ENCODE results near the gene SPDEF. TPM values are rescaled to one million over a fixed set of nuclear protein-coding genes. Genes with fewer than 3 reads are reported as not detected.

The SPDEF gene
- total RNA-seq, 2 donors from 2014 or later, result 0.80 TPM; not detected in 1

DNA sequence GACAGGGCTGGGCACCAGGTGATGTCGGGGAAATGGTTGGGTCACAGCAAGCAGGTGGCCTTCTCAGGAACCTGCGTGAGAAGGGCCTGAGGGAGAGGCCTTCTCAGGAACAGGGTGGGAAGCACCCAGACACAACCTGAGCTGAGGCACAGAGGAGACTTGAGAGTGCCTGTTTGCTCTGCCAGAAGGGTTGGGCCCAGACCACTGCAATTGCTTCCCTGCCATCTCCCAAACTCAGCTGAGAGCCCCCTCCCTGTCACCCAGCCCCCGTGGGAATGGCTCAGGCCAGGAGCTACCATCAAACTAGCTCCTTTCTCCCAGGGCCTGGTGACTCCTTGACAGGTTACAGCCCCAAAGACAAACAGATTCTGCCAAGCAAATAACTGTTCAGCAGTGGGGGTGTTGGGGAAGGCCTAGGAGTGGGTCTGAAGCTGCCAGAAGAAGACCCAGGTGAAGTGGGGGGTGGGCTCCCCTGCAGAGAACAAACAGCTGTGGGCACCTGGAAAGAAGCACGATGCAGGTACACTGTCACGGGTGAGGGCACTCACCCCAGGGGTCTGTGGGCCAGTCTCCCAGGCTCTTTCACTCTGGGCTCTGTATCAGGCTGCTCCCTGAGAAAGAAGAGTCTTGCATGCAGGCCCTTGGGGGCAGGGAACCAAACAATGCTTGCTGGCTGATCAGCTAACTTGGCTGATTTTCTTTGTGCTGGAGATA lies 30.4 kb upstream of the SPDEF start:
- DNase-seq (ENCODE audit: low spot score in 2 of 2) (no peak), ATAC-seq (no peak)
- no peaks in the 10 kb centered on the region for H3K36me3 Mint-ChIP-seq
- no peaks in the 10 kb centered on the region for H3K9me3 Mint-ChIP-seq
- peak overlapping the region in 1 of 2 donors; percentile 14 for H3K27ac Mint-ChIP-seq

DNA sequence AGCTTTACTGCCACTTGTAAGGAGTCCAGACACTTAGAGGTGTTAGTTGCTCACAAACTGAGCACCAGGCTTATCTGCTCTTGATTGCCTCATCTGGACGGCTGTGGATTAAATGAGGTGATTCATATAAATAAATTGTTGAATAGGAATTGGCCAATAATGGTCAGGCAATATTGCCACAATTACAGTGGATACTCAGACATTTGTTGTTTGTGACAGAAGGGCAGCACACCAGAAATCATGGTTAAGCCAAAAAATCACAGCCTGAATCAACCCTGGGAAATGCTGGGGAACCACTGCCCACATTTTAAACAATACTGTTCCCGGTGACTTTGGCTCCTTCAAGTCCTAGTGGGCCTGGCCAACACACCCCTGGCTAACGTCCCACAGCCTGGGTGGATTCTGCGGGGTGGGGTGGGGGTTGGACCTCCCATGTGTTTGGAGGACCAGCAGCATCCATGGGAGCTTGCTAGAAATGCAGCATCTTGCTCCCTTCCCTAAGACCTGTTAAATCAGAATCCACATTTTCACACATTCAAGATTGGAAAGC lies 29.5 kb upstream of the SPDEF start:
- Mint-ChIP-seq H3K9me3 (no peaks in the 10 kb centered on the region), H3K27ac (peak overlapping the region in 1 of 2 donors; percentile 24), H3K36me3 (no peaks in the 10 kb centered on the region)
- ATAC-seq (no peak), DNase-seq (ENCODE audit: low spot score in 2 of 2) (no peak)

DNA sequence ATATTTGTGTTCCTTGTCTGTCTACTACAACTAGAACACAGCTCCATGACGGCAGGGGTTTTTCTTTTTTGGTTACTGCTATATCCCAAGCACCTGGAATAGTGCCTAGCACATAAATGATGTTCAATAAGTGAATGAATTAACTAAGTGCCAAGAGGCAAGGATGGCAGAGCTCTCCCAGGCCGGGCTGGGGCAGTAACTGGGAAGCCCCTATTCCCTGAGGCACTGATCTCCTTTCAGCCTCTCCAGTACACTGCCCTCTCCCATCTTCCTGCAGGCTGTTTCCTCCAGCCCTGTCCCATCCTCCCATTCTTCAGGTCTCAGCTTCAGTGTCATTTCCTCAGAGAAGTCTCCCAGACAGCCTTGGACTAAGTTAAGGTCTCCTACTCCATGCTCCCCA lies 29.0 kb upstream of the SPDEF start:
- Mint-ChIP-seq H3K27ac (peak overlapping the region in 1 of 2 donors; percentile 24), H3K36me3 (no peaks in the 10 kb centered on the region), H3K9me3 (no peaks in the 10 kb centered on the region)
- ATAC-seq (no peak), DNase-seq (ENCODE audit: low spot score in 2 of 2) (no peak)

DNA sequence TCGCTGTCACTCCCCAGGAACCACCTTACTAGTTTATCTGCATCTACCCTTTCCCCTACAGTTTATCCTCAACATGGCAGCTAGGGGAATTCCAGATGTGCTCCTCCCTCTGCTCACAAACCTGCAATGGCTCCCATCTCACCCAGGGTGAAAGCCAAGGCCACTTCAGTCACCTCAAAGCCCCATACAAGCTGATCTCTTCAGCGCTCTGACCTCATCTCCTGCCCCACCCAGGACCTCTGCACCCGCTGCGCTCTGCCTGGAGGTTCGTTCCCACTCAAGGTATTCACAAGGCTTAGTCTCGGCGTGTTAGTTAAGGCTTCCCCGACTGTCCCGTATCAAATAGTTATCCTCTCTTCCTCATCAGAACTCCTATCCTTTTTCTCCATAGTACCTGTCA lies 28.6 kb upstream of the SPDEF start:
- Mint-ChIP-seq H3K27ac (no peak overlapping the region), H3K9me3 (no peaks in the 10 kb centered on the region)
- ATAC-seq, result no peak

DNA sequence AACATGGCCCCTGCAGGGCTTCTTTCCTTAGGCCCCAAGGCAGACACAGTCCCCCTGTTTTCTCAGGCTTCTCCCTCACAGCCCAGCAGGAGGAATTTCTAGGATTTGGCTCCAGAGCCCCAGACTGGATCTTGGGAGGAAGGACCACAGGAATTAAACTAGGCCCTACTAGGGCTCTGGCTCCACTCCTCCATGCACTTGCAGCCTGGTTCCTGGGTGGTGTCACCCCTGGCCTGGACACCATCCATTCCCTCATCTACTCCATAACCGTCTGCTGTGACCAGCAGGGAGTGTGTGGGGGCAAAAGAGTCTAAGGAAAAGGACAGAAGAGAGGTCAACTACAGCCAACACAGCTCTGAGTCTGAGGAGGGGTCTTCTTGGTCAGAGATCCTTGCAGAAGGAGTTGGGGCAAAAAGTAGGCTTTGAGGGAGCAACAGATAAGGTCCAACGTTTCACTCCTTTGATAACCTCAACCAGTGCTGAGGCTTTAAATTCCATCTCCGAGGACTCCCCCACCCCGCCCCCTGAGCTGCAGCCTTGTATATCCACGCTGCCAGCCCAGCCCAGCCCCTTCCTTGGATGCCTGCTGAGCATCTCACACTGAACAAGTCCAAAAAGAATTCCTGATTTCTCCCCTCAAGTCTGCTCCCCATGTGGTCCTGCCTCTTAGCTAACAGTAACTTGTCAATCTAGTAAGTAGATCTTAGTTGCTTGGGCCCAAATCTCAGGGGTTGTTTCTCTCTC lies 27.9 kb upstream of the SPDEF start:
- Mint-ChIP-seq H3K9me3 (no peaks in the 10 kb centered on the region), H3K27ac (no peak overlapping the region), H3K36me3 (no peaks in the 10 kb centered on the region)
- DNase-seq (ENCODE audit: low spot score in 2 of 2) (no peak), ATAC-seq (no peak)

More for the DNA sequence above, 28.6 kb upstream of the SPDEF start:
- DNase-seq (ENCODE audit: low spot score in 2 of 2), result peak in 1 of 2 donors; percentile 47
- H3K36me3 Mint-ChIP-seq, result no peaks in the 10 kb centered on the region

DNA sequence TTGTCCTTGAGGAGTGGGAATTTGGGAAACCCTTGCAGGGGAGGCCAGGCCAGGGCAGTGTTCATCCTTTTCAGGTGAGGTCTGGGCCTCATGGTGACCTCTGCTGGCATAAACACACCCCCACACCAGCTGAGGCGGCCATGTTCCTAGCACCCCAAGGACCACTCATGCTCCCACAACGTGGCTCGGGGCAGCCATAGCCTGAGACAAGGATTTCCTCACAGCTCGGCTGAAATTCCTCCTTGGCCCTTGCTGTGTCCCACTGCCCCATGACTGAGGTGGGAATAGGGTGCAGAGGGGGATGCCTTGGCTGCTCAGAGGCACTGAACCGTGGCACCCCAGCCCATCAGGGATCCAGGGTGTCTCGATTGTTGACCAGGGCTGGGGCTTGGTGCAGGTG lies 27.3 kb upstream of the SPDEF start:
- peak; percentile 23 to 41 for DNase-seq (ENCODE audit: low spot score in 2 of 2)
- peak; percentile 55 to 62 for ATAC-seq
- Mint-ChIP-seq H3K36me3 (no peaks in the 10 kb centered on the region), H3K9me3 (no peaks in the 10 kb centered on the region), H3K27ac (no peak overlapping the region)

DNA sequence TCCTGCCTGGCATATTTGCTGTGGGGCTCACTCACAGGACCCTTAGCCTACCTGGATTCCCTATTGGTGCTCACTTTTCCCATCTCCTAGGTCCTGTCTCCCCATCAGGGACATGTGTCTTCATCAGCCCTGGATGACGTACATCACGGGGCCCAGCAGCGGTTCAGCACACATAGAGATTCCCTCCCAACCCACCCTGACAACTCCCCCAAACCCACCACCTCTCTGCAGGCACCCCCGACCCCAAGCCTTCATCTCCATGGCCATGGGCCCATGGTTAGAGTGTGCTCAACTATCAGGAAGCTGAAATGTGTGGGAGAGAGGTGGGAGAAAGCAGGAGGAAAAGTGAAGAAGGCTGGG lies 25.4 kb upstream of the SPDEF start:
- no peaks in the 10 kb centered on the region for H3K9me3 Mint-ChIP-seq
- H3K27ac Mint-ChIP-seq, result no peak overlapping the region
- no peak for DNase-seq (ENCODE audit: low spot score in 2 of 2)
- ATAC-seq, result no peak
- no peaks in the 10 kb centered on the region for H3K36me3 Mint-ChIP-seq

DNA sequence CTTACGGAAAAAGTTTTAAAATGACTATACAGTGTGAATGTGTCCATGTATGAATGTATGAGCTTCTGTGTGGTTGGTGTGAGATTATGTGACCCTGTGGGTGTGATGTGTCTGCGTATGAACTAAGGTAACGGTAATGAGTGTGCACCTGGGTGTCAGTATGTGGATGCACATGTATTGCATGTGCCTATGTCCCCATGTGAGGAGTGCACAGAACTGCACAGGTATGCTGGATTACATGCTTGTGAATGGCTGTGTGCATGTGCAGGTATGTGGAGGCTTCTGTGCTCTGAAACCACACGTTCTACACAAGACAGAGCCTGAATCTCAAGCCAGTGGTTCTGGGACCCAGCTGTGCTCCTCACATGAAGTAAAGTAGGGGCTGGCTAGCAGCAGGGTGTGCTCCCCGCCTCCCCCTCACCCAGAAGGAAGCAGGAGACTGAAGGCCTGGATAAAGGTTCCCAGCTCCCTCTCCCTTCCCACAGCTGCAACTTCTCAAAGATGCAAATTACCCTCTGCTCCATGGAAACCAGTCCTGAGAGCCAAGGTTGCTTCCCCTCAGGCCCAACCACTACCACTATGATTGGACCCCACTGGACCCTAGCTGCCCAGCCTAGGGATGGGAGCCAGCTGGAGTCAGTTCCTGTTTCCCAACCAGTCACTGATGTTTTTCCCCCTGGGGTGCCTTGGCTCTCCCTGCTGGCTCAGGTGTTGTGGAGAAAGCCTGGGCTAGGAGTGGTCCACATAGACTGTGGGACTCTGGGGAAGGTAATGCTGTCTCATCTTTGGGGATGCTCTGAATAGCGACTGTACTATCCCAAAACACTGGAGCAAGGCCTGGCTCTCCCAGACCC lies 24.8 kb upstream of the SPDEF start:
- DNase-seq (ENCODE audit: low spot score in 2 of 2) (no peak), ATAC-seq (peak in 1 of 2 donors; percentile 10)
- Mint-ChIP-seq H3K36me3 (no peaks in the 10 kb centered on the region), H3K9me3 (no peaks in the 10 kb centered on the region), H3K27ac (peak overlapping the region in 1 of 2 donors; percentile 6)

DNA sequence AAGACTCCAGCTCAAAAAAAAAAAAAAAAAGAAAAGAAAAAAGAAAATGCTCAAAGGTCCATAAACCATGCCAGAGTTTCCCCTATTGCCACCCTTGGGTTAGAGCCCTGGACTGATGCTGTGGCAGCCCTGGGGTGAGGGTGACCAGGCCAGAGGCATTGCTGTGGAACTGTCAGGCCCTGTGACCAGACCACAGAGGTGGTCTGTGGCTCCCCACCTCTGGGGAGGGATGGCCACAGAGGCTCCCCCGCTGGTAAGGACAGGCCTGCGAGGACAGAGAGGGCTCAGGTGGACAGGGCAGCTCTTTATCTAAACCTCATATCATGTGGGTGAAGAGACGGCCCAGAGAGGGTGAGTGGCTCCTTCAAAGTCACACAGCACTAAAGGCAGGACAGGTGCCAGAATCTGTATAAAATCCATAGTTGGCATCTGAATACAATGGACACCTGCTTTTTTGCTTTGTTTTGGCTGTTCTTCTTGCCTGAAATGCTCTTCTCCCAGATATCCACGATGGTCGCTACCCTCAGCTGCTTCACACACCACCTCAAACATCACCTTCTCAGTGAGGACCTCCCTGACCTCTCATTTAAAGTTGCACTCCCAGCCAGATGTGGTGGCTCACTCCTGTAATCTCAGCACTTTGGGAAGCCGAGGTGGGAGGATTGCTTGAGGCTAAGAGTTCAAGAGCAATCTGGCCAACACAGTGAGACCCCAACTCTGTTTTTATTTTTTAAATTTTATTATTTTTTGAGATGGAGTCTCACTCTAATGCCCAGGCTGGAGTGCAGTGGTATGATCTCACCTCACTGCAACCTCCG lies 22.5 kb upstream of the SPDEF start:
- ATAC-seq (no peak), DNase-seq (ENCODE audit: low spot score in 2 of 2) (no peak)
- H3K9me3 Mint-ChIP-seq, result no peaks in the 10 kb centered on the region
- no peaks in the 10 kb centered on the region for H3K36me3 Mint-ChIP-seq
- H3K27ac Mint-ChIP-seq, result peak overlapping the region in 1 of 2 donors; percentile 88

DNA sequence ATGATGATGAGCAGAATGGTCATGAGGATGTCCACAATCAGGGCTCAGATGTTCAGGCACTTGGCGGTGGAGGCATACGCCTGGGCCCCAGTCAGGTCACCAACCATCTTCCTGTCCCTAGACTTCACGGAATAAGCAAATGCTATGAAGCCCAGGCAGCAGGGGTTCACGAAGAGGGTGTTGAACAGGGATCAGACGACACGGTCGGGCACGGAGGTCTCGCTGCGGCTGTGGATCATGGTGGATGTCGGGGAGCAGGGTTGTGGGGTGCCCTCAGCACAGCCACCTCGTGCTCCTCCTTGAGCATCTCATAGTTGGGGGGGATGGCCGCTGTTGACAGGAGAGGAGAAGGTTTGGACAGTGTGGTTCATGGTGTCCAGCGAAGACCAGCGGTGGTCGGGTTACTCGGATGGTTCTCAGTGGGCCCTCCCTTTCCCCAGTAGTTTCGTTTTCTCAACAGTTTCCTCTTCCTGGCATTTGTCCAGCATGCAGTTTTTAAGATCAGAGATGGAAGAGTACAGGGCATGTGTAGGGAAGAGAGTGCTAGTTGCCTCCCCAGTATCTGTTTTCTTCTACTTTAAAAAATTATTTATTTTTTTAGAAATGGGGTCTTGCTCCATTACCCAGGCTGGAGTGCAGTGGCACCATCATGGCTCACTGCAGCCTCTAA lies 20.3 kb upstream of the SPDEF start:
- ATAC-seq (no peak), DNase-seq (ENCODE audit: low spot score in 2 of 2) (no peak)
- Mint-ChIP-seq H3K9me3 (no peaks in the 10 kb centered on the region), H3K36me3 (no peaks in the 10 kb centered on the region), H3K27ac (peak overlapping the region in 1 of 2 donors; percentile 66)

DNA sequence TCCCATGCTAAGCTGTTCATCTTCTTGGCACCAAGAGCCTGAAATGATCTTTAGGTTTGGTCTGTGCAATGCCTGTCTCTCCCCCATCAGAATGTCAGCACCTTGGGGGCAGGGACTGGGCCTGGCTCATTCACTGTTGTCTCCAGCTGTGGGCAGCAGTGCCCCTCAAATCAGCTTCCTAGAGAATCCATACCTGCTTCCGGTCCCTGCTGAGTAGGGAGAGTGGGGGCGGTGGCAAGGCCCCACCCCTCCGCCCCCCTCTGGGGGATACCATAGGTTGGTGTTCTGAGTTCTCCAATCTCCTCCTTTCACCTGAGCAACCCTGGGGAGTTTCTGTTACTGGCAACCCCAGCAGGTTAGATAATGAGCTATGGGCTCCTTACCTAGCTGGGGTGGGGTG lies 19.2 kb upstream of the SPDEF start:
- Mint-ChIP-seq H3K27ac (no peak overlapping the region), H3K36me3 (no peaks in the 10 kb centered on the region), H3K9me3 (no peaks in the 10 kb centered on the region)
- DNase-seq (ENCODE audit: low spot score in 2 of 2) (no peak), ATAC-seq (no peak)

DNA sequence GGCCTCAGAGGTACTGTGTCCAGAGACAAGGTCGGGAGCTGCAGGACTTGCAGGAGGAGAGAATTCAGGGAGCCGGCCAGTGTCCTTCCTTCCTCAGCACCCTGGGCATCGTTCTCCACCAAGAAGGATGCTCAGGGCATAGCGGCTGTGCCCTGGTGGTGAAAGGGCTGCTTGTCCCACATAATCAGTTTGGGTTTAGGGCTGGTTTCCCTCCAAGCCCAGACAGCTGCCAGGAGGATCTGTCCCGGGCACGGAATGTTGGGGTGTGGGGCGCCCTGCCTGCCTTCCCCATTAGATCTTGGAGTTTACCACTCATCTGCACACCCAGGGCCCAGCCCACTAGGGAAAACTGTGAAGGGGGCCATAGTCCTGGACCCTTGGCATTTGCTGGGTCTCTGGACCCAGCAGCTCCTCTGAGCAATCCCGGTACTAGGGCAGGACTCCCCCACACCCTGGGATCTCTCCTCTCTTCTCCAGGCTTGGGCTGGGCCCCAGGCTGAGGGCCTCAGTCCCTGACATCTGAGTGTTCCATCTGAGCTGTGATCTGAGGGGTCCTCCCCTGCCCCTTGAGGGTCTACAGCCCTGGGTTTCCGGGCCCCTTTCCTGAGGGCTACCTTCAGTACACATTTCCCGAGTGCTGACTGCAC lies 18.6 kb upstream of the SPDEF start:
- DNase-seq (ENCODE audit: low spot score in 2 of 2) (no peak), ATAC-seq (no peak)
- Mint-ChIP-seq H3K27ac (no peak overlapping the region), H3K9me3 (no peaks in the 10 kb centered on the region), H3K36me3 (no peaks in the 10 kb centered on the region)

DNA sequence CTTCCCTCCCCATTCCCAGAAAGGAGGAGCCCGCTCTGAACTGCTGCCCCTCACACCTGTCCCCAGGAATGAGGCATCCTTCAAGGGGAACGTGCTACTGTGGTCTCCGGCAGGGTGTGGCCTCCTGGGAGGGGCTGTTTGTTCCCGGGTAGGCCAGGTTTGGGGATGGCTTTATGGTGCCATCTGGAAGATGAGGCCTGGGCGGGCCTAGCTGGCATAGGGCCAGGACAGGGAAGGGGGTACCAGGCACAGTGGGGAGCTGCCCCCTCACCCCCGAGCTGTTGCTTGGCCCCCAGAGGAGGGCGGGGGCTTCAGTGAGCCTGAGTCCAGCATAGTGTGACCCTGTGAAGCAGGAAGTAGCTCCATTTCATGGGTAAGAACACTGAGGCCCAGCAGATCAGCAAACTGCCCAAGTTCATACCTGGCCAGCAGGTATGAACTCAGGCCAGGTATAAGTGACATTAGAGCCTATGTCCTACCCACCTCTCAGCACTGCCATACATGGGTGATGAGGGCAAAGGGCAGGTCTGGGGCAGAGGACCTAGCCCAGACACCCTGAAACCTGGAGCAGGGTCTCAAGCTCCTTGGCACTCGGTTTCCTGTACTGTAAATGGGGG lies 17.5 kb upstream of the SPDEF start:
- Mint-ChIP-seq H3K9me3 (no peaks in the 10 kb centered on the region), H3K27ac (peak overlapping the region in 1 of 2 donors; percentile 41), H3K36me3 (no peaks in the 10 kb centered on the region)
- no peak for ATAC-seq
- DNase-seq (ENCODE audit: low spot score in 2 of 2), result no peak

DNA sequence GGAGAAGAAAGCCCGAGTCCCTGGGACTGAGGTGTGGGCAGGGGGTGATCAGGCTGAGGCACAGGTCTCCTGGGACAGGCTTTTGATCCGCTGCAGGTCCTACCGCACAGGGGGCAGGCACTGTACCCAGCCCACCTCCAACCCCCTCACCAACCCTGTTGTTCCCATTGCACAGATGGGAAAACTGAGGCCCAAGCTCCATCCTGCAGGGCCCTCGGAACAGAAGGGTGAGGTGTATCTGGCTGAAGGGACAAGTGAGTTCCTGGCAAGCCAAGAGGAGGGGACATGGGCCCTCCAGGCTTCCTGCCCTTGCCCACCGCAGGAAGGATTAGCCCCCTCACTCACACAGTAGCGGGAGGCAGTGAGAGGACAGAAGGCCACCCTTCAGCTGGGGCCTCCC lies 16.5 kb upstream of the SPDEF start:
- H3K36me3 Mint-ChIP-seq, result no peaks in the 10 kb centered on the region
- H3K27ac Mint-ChIP-seq, result peak overlapping the region; percentile 41 to 77
- H3K9me3 Mint-ChIP-seq, result no peaks in the 10 kb centered on the region
- DNase-seq (ENCODE audit: low spot score in 2 of 2) (no peak), ATAC-seq (no peak)

DNA sequence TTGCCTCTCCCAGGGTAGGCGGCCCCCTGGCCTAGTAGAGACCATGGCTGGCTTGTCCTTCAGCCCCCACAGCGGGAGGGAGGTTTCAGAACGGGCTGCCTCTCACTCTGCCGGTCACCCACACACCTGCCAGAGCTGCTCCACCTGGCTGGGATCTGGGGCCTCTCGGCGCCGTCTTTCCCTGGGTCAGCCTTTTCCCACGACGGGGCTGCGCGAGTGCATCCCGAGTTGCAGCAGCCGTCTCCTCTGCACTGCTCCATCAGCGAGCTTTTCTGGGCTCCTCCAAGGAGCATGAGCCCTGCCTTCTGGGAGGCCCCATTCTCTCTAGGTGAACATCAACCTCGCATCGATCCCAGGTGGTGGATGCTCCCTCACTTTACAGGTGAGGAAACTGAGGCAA lies 15.9 kb upstream of the SPDEF start:
- DNase-seq (ENCODE audit: low spot score in 2 of 2), result no peak
- ATAC-seq, result no peak
- Mint-ChIP-seq H3K9me3 (no peaks in the 10 kb centered on the region), H3K27ac (peak overlapping the region in 1 of 2 donors; percentile 18), H3K36me3 (no peaks in the 10 kb centered on the region)

Data from activated naive CD4-positive, alpha-beta T cell treated with anti-CD3 and anti-CD28 coated beads, Interleukin-2, amount 50 U/mL, for 72 hours (primary cell).